Hematopoietic multipotent progenitor cell treated with erythropoietin and hydrocortisone succinate and interleukin-3 and kit ligand, for 17 days (in vitro differentiated cells): ENCODE results near the gene INTS1.

Source experiments
- DNase-seq: peaks from one replicate; pipeline ENCODE4 v3.0.0-alpha.2; 2015; ENCODE audit warnings: low spot score

INTS1 gene

DNA sequence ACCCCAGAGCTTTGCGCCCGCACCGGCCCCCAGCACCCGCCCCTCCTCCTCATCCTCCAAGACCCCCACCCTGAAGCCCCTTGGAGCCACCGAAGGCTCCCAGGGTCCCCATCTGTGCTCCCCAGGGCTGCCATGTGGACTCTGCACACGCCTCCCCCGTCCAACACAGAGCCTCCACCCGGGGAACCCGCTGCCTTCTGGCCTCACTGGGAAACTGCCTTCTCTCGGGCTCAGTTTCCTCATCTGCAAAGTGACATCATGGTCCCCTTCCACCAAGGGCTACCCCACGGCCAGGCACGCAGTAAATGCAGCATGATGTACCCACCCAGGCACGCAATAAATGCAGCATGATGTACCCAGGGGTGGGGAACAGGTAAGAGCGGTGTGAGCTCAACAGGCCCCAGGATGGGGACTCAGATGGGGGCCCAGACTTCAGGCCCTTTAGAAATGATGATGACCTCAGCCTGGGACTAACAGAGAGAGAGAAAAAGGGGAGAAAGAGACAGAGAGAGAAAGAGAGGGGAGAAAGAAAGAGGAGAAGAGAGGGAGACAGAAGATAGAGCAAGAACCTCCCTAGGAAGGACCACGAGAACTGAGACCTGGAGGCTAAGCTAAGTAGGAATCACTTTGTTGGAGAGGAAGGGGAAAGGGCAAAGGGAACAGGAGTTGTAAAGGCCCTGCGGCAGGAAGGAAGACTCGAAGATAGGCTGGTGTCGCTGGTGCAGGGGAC lies 42.4 kb downstream of the INTS1 start:
- DNase-seq: no peak

DNA sequence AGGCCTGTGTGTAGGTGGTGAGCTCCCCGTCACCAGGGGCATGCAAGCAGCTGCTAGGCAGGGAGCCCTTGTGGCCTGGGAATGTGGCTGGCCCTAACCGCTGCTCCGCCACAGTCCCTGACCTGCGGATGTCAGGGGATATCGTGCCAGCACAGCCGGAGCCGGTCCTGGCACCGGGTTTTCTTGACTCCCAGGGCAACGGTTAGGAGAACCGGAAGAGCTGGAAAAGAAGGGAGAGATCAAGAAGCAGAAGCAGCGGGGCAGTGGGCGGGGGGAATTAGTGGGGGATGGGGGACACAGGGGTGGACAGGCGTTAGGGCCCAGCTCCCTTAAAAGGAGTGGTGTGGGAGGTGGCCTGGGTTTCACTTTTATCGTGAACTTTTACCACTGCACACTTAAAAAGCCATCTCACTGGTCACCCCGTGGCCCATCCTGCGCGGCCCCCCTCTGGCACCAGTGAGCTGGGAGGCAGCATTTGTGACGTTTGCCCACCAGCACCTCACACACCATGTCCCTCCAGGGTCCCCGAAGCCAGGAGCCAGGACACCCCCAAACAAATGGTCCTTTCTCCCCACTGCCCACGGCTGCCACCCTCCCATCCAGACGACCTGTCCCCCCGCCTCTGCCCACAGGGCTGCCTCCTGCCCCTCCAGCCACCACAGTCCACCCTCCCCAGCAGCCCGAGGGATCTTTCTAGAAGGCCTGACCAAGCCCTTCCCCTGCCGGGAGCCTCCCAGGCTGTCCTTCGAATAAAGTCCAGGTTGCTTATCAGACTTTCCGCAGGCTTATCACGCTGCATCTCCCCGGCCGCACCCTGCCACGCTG lies 43.2 kb downstream of the INTS1 start:
- DNase-seq: peak; percentile 75

DNA sequence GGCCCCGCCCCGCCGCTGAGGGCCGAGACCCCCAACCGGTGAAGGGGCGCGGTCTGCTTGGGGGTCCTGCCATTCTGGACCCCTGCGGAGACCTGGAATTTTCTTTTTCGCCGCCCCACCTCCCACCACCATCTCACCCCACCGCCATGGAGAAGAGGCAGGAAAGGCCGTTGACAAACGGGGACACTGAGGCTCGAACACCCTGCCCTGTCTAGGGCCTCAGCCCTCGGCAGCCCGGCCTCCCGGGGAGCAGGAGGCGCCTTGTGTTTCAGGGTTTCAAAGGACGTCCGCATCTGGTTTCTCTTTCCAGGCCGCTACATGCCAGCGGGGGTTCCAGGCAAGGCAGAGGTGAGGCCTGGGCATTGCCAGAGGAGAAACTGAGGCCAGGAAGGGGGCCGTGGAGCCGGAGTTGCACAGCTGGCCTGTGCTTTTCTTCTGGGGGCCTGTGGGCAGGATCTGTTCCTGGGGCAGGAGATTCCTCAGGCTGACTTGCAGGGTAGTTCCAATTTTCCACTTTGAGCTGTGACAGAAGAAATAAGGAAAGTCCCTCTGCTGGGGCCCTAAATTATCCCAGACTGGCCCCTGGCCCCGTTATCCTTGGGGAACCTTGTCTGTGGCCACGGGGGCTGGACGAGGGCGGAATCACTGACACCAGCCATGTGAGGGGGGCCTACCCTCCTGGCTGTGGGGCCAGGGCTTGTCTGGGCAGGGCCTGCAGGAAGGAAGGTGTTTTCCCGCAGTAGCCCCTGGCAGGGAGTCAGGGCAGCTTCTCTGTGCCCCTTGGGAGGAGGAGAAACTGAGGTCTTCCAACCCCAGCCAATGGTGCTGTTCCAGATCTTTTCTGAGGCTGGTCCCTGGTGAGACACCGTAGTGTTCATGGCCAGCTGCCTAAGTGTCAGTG lies 44.0 kb downstream of the INTS1 start:
- DNase-seq: no peak

DNA sequence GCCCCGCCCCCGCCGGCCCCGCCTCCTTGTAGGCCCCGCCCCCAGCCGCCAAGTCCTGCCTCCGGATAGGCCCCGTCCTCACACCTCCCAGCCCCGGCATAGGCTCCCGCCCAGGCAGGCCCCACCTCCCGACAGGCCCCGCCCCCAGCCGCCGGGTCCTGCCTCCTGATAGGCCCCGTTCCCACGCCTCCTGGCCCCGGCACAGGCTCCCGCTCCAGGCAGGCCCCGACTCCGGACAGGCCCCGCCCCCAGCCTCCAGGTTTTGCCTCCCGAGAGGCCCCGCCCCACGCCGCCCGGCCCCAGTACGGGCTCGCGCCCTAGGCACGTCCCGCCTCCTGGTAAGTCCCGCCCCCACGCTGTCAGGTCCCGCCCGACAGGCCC lies 44.7 kb downstream of the INTS1 start:
- peak; percentile 99 for DNase-seq

DNA sequence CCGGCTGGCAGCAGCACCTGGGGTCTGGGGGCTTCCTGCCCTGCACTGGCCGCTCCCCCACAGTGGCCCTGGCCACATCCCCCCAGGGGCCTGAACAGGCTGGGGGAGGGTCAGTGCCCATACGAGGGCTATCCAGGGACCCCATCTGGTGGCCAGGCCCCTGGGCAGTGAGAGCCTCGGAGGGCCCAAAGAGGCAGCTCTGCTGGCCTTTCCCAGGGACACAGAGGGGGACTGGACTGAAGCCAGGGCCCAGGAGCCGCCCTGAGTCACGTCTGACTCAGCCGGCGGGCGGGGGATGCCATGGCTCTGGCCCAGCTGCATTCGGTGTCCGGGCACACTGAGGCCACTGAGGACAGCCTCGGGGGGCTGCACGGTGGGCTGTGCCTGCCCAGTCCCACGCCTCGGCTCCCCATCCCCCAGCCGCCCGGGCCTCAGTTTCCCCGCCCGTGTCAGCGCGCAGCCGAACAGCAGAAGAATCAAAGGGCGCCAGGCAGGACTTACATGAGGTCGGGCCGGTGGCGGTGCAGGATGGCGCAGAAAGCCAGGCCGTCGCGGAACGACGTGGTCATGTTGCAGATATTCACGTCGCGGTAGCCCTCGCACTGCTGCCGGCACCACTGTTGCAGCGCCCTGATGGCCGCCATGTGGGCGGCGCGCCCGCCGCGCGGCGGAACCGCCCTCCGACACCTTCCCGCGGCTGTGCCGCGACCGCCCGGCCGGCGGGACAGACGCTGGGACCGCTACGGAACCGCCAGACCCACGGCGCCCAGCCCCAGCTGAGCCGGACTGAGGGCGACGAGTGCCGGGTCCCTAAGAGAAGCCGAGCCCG lies 45.3 kb downstream of the INTS1 start, which contains the start of gene MICALL2:
Gene MICALL2, minus strand, starts transcription at position 788 of the 829 bp plus-strand sequence. Its CDS starts 144 bp downstream, at position 644.
- peak; percentile 91 for DNase-seq

DNA sequence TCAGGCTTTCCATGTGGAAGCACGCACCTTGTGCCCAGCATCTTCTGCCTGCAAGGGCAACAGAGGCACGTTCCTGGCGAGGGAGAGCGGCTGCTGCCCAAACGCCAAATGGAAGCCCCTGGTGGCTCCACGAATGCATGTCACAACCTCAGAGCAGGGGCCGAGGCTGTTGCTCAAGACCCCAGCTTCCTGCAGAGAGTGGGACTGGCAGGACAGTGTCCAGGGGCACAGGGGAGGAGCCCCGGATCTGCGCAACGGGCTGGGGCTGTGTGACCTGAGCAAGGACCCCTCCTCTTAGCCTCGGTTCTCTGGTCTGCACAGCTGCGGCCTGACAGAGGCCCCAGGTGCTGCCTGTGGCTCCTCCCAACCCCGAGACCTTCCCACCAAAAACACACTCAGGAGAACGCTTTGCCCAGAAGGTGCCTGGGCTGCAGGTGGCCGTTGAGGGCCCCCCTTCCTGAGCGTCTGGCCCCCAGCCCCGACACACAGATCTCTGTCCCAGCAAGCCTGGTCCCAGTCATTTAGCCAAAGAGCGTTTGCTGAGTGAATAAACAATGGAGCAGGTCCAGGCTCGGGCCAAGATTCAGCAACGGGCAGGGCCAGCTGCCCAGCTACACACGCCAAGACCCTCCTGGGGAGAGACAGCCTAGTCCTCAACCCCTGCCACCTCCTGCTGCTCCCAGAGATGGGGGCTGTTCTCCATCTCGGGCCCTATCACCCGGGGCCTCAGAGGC lies 46.1 kb downstream of the INTS1 start:
- peak; percentile 50 for DNase-seq

DNA sequence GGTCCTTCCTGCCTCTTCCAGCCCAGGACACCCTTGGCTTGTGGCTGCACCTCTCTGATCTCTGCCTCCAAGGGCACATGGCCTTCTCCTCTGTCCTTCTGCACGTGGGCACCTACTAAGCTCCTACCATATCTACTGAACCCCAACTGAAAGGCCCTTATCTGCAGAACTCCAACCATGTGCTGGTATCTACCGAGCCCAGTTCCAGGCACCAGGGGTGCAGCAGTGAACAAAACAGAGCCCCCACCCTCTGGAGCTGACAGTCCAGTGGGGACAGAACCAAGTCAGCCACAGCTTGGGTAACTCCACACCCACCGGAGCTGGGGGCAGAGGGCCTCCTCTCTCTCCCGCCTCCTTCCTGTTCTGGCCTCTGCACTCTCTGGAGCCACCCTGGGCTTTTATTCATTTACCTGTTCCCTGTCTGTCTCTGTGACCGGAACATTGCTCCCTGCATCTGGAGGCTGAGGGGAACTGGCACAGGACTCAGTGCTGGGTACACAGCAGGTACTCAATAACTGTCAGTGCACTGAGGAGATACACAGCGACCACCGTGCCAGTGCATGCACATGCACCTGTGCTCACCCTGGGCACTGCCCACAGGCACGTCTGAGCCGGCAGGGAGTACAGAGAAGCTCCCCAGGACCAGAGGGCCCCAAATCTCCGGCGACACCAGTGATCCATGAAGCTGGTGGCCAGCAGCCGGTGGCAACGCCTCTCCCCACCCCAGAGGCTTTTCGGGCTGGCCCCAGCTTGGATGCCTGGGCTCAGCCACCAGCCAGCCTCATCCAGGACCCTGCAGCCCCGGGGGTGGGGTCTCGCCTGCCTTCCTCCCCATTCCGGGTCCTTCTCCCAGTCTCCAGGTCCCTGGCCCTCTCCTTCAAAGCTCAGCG lies 46.9 kb downstream of the INTS1 start:
- DNase-seq: peak; percentile 74

DNA sequence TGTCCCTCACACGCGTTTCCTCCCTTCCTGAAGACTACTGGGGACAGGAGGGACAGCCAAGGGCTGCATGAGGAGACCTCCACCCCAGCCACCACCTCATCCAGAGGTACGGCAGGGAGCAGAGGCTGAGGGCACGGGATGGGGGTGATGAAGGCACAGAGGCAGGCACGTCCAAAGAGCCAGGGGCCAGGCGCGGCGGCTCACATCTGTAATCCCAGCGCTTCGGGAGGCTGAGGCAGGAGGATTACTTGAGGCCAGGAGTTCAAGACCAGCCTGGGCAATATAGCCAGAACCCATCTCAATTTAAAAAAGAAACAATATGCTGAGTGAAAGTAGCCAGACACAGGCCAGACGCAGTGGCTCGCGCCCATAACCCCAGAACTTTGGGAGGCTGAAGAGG lies 48.2 kb downstream of the INTS1 start:
- DNase-seq: no peak

DNA sequence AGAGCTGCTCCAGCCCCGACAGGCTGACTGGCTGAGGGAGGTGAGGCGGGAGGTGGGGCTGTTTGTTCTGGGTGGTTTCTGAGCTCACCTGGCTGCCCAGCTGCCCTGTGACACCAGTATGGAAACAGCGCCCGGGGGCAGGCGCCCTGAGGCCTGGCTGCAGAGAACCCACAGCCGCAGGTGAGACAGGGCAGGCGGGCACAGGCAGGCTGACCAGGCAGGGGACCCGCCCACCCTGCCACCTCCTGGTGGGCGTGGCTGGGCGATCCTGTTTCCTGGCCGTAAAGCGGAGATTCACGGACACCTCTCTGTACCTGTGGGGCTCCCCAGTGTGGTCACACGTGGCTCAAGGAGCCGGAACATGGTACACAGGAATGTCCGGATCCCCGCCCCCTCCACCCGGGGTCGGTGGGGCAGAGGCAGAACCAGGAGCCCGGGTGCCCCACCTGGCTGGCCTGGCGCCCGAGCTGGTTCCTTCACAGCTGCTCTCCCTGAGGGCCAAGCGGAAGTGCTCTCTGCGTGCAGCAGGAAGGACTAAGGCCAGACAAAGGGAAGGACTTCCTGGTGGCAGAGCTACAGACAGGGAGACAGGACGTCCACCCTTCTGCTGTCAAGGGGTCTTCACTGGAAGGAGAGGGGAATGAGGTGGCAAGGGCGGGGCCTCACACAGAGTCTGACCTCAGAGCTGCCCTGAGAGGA lies 48.8 kb downstream of the INTS1 start:
- peak; percentile 25 for DNase-seq

DNA sequence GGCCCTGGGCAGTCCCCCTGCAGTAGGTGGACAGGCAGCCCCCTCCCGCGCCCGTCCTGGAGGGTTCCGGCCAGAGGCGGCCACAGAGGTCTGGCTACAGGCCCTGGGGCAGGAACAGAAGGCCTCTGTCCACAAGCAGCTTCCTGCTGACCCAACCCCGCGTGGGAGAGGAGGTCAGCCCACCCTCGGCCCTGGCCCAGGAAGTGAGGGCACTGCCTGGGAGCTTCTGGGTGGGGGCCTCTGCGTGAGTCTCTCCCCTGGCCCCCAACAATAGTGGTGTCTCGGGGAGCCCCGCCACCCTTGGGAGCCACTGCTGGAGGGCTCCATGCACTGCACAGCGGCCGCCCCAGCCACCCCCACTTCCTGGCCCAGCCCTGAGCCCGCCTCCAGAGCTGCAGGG lies 49.6 kb downstream of the INTS1 start:
- no peak for DNase-seq

DNA sequence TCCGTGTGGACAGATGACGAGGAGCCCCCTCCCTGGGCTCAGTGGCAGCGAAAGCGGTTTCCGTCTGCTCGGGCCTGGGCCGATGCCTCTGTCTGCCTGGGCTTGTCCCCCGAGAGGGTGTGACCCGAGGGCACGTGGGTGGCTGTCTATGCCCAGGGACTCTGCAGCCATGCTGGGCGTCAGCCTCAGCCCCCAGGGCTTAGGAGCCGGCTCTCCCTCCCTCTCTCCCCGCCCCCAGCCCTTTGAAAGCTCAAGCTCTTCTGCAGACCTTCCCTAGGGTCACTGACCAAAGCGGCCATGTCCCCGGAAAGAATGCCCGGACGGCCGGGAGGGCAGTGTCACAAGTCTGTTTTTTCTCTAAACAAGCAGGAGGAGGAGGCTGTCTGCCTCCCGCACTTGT lies 52.0 kb downstream of the INTS1 start:
- no peak for DNase-seq

DNA sequence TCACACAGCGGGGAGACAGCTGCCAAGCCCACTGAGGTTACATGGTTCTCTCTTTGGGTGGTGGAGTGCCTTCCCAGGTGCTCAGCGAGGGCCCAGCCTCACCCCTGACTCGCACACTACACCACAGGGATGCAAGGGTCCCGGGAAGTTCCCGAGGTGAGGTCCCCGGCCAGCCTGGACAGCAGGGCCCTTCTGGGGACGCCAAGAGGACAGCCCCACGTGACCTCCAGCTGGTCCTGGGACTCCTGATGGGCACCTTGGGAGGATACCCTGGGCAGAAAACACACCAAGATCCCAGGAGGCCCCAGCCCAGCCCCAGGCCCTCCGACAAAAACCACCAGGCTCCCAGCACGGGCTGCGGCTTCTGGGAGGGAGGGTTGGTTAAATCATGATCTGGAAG lies 53.2 kb downstream of the INTS1 start:
- no peak for DNase-seq

DNA sequence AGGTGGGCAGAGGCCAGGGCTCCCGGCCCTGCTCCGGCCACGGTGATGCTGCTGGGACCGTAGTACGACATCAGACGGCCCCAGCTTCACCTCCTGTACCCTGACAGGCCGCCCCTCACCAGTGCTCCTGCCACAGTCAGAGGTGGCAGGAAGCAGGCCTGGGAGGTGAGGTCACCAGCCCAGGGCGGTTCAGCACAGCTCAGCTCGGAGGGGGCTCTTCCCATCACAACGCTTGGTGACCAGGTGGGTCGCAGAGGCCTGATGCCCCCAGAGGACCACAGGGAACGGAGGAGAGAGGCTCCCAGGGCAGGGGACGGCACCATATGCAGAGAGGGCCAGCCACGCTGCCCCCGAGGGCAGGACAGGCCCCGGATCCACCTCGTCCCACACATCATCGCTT lies 53.8 kb downstream of the INTS1 start:
- DNase-seq: no peak

DNA sequence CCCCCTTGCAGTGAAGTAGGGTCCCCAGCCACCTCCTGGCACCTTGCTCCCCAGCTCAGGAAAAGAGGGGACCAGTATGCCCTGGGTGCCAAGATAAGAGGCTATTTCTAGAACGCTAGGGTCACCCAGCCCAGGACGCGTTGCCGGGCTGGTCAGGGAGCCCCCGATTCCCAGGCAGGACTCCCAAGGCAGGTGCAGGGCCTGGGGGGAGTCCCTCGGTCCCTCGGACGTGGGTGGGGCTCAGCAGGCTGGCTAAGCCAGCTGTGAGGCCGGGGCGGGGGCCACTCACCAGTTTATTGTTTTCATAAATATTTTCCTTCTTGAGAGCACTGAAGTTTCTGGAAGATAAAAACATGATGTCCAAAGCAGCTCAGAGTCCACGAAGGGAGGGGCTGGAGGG lies 54.2 kb downstream of the INTS1 start:
- DNase-seq: no peak

DNA sequence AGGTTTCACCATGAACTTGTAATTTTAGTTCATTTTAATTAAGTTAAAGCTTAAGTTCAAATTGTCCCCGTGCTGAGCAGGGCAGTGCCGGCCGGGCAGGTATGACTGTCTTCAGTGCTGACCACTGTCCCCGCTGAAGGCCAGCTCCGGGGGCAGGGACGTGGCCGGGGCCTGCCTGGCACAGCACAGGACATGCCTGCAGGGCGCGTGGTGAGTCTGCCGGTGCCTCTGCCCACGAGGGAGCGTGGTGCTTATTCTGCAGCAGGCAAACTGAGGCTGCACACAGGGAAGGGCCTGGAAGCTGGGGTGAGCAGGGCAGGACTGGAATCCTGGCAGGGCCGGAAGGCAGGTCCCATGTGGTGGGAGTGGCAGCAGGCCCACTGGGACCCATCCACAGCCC lies 54.7 kb downstream of the INTS1 start:
- no peak for DNase-seq

DNA sequence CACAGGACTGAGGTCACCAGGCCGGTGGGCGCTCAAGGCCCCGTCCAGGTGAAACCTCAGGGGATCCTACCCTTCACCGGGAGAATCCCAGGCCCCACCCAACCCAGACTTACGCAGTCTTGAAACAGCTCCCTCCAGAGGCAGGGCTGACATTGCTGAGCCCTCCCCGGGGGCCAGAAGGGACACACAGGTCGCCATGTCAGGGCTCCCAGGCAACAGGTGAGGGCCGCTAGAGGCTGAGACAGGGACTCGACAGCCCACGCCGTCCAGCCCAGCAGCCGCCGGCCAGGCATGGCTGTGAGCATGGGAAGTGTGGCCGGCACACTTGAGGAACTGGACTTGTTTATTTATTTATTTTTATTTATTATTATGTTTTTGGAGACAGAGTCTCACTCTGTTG lies 55.2 kb downstream of the INTS1 start:
- no peak for DNase-seq

DNA sequence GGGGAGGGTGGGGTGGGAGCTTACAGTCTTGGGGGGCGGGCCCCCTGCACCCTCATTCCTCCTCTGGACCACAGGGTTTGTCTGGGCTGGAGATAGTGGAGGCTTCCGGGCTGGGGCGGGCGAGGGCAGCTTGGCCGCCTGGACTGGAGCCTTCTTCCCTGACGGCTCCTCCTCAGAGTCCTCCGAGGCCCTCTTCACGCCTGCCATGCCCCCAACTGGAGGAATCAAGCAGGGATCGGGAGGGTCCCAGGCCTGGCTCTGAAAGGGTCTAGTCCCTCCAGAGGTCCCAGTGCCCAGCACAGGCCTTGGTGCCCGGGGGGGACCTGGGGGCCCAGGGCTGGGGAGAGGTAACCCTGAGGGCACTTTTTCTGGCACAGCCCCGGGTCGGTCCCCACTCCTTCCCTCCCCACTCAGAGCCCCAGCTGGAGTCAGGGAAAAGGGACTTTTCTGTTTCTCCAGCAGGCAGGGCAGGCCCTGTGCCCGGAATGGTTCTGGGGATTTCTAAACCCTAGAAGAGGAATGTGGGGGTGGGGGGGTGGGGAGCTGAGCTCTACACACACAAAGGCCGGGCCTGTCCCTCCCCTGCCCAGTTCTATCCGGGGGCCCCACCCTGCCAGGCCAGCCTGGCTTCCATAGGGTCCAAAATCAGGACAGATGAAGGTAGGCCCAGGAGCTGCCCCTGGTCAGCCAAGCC lies 56.5 kb downstream of the INTS1 start:
- DNase-seq: no peak

DNA sequence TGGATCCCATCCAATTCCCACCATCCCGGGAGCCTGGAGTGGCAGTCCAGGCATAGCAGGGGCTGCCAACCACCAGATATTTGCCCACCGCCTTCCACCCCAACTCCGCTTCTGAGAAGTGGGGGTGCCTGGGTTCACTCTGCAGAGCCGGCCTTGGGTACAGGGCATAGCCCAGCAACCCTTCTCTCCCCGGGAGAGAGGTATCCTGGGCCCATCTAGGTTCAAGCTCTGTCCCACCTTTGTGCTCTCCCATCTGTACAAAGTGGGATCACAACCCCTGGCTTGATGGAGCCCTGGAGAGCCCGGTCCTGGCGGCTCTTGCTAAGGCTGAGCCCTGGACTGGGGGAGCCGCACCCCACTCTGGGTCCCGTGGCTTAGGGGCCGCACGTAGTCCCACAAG lies 57.1 kb downstream of the INTS1 start:
- no peak for DNase-seq

DNA sequence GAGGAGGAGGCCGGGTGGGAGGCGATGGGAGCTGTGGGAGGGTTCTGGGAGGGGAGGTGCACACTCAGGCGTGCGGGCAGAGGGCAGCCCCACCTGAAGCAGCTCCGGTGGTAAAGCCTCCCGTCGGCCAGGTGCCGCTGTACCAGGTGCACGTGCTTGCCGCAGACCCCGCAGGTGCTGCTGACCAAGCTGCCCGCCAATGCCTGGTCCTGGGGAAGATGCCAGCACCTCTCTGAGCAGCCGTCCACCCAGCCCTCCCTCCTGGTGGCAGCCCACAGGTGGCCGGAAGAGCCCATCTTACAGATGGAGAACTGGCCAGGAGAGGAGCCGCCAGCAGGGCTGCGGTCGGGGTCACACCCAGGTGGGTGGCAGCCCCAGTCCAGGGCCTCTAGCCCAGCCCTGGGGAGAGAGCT lies 57.6 kb downstream of the INTS1 start:
- DNase-seq: no peak
